Gastrocnemius medialis (tissue), 4 donors: ENCODE data around the gene KCTD3. TPM values are rescaled to one million over a fixed set of nuclear protein-coding genes. Genes with fewer than 3 reads are reported as not detected.

Source experiments
- ATAC-seq, 2 donors: fragments of 150-250 bp; one replicate each; pipeline ENCODE4 v1.9.1; 2016
- DNase-seq, 2 donors: peaks; one replicate each; pipeline ENCODE4 v3.0.0-alpha.2; 2019
- H3K27ac ChIP-seq, 4 donors: fragments of 200-600 bp; sonication (generic); 1 replicate in 1 of 4; 2 replicates in 3 of 4; pipeline ENCODE4 v1.5.1; 2016 to 2018; ENCODE audit warnings: mild to moderate bottlenecking in 2 of 4, moderate library complexity in 1 of 4
- H3K27me3 ChIP-seq, 3 donors: fragments of 200-600 bp; sonication (generic) in 2 of 3; 1 replicate in 1 of 3; 2 replicates in 2 of 3; pipeline versions ENCODE4 v1.5.1 to v1.6.0; 2016 to 2019; ENCODE audit warnings: mild to moderate bottlenecking in 1 of 3, moderate library complexity in 1 of 3
- H3K36me3 ChIP-seq, 2 donors: fragments of 200-600 bp; sonication (generic) in 1 of 2; one replicate each; pipeline ENCODE4 v1.5.1; 2017 to 2018
- H3K4me1 ChIP-seq, 2 donors: fragments of 200-600 bp; sonication (generic) in 1 of 2; one replicate each; pipeline ENCODE4 v1.5.1; 2016 to 2017; ENCODE audit warnings: mild to moderate bottlenecking in 2 of 2
- H3K4me3 ChIP-seq, 4 donors: fragments of 200-600 bp; sonication (generic) in 3 of 4; 1 replicate in 1 of 4; 2 replicates in 3 of 4; pipeline ENCODE4 v1.5.1; 2016 to 2019; ENCODE audit warnings: mild to moderate bottlenecking in 2 of 4
- H3K9me3 ChIP-seq, 3 donors: fragments of 200-600 bp; sonication (generic) in 2 of 3; 1 replicate in 1 of 3; 2 replicates in 2 of 3; pipeline ENCODE4 v1.5.1; 2016 to 2019
- CTCF ChIP-seq, 5 experiments: fragments of 450-650 bp in 3 of 5; fragments of 200-600 bp in 2 of 5; sonication (generic) in 2 of 5; IDR thresholded peaks in 4 of 5; conservative IDR thresholded peaks in 1 of 5; 1 replicate in 4 of 5; 2 replicates in 1 of 5; pipeline ENCODE4 v1.5.1; 2016 to 2019; ENCODE audit warnings: antibody characterized with exemption in 5 of 5, mild to moderate bottlenecking in 3 of 5, moderate library complexity in 3 of 5
- POLR2A ChIP-seq, 2 donors: fragments of 450-650 bp; IDR thresholded peaks; one replicate each; pipeline ENCODE4 v1.6.1; 2017; ENCODE audit warnings: antibody characterized with exemption in 2 of 2, mild to moderate bottlenecking in 2 of 2, moderate library complexity in 2 of 2
- in situ Hi-C, 4 donors: fragments of 200-750 bp; cut with MboI; loops; one replicate each; pipeline versions ENCODE4 v1.15.0 to v1.8.0; 2017; ENCODE audit warnings: low sequenced_read_pairs in 4 of 4
- intact Hi-C: fragments of 100-400 bp; cut with DNase I; formaldehyde crosslinking; loops from one replicate; pipeline ENCODE4 v1.15.1; 2023; ENCODE audit warnings: low total_unique reads
- total RNA-seq, 4 donors: library from RNA; depleted of rRNA; stranded (reverse); fragments of >200 nt; gene quantifications; one replicate each; pipeline versions ENCODE4 v1.1.0 to v1.2.3, GENCODE V29; 2016

Gene KCTD3
- total RNA-seq, 4 donors from 2014 or later = 16.6 to 26.7 (median 20.7) TPM

- no peaks in the 10 kb centered on the region for H3K4me1 ChIP-seq
- no peak for DNase-seq
- TF ChIP-seq CTCF (IDR thresholded peaks at IDR 0.05 in 4 of 5, conservative IDR thresholded peaks at IDR 0.05 in 1 of 5) (no peak), POLR2A (IDR thresholded peaks at IDR 0.05) (no peak)
- no peaks in the 10 kb centered on the region for H3K9me3 ChIP-seq
- no peak overlapping the region for H3K4me3 ChIP-seq
- intact Hi-C loops = no loop called here
- in situ Hi-C loops = no loop called here
- no peak for ATAC-seq
- no peak overlapping the region for H3K27ac ChIP-seq
- no peaks in the 10 kb centered on the region for H3K27me3 ChIP-seq
- peaks cover 0 to 3% of the 10 kb centered on the region in 2 donors for H3K36me3 ChIP-seq
Observed at GRCh38 chr1:215589650-215590435, 22.7 kb downstream of the KCTD3 start.

- Histone ChIP-seq H3K9me3 (no peaks in the 10 kb centered on the region), H3K27ac (no peak overlapping the region), H3K4me3 (no peak overlapping the region), H3K4me1 (no peaks in the 10 kb centered on the region), H3K27me3 (no peaks in the 10 kb centered on the region), H3K36me3 (peaks cover 3 to 4% of the 10 kb centered on the region in 2 donors)
- intact Hi-C loops (no loop called here), in situ Hi-C loops (no loop called here)
- DNase-seq (no peak), ATAC-seq (no peak)
- TF ChIP-seq POLR2A (IDR thresholded peaks at IDR 0.05) (no peak), CTCF (IDR thresholded peaks at IDR 0.05 in 4 of 5, conservative IDR thresholded peaks at IDR 0.05 in 1 of 5) (no peak)
Observed at GRCh38 chr1:215590779-215591491, 23.8 kb downstream of the KCTD3 start.

- Histone ChIP-seq H3K36me3 (peaks cover 0 to 14% of the 10 kb centered on the region in 2 donors), H3K27me3 (no peaks in the 10 kb centered on the region)
- TF ChIP-seq CTCF (IDR thresholded peaks at IDR 0.05 in 4 of 5, conservative IDR thresholded peaks at IDR 0.05 in 1 of 5) (no peak), POLR2A (IDR thresholded peaks at IDR 0.05) (no peak)
Observed at GRCh38 chr1:215594640-215595039, 27.5 kb downstream of the KCTD3 start.

GRCh38 chr1:215595231-215595630 lies 28.1 kb downstream of the KCTD3 start:
- peaks cover 0 to 14% of the 10 kb centered on the region in 2 donors for H3K36me3 ChIP-seq
- no peaks in the 10 kb centered on the region for H3K27me3 ChIP-seq
- DNase-seq (no peak), ATAC-seq (no peak)
- in situ Hi-C loops = no loop called here
- H3K9me3 ChIP-seq = no peaks in the 10 kb centered on the region
- intact Hi-C loops = no loop called here
- H3K4me3 ChIP-seq = no peak overlapping the region
- H3K4me1 ChIP-seq = no peaks in the 10 kb centered on the region
- no peak for TF ChIP-seq POLR2A (IDR thresholded peaks at IDR 0.05)
- TF ChIP-seq CTCF (IDR thresholded peaks at IDR 0.05 in 4 of 5, conservative IDR thresholded peaks at IDR 0.05 in 1 of 5) = no peak
- H3K27ac ChIP-seq = no peak overlapping the region

More at GRCh38 chr1:215594640-215595039, 27.5 kb downstream of the KCTD3 start:
- ATAC-seq (no peak), DNase-seq (no peak)
- in situ Hi-C loops = no loop called here
- no peak overlapping the region for H3K27ac ChIP-seq
- H3K9me3 ChIP-seq = no peaks in the 10 kb centered on the region
- intact Hi-C loops = no loop called here
- no peaks in the 10 kb centered on the region for H3K4me1 ChIP-seq
- H3K4me3 ChIP-seq = no peak overlapping the region
